Suppressor macrophage (primary cell): Measurements from ENCODE around the gene LILRB4.
A peak's percentile ranks its signal among the peaks of the same experiment; 100 is the strongest.
"Not testable (repeated sequence)": the region's sequence is repeated elsewhere in the genome, so short reads cannot be mapped to it uniquely, and the experiment has no call there.

ENCODE experiments used
- DNase-seq, 4 experiments: peaks; one replicate each; pipeline ENCODE4 v3.0.0-alpha.2; 2020 to 2022
- total RNA-seq, 17 experiments: gene quantifications; one replicate each; lab custom pipeline; 2026; ENCODE audit warnings: mixed read lengths in 6 of 17, inconsistent platforms in 3 of 17; lab: John Stamatoyannopoulos, UW

The LILRB4 gene
- 193 to 763 (median 335) reads per million in 17 experiments for total RNA-seq

- DNase-seq, result peak; percentile 83 to 94 (median 91)
Measured at GRCh38 chr19:54662730-54663129, at the start of gene LILRB4. Gene LILRB4, plus strand, starts transcription at chr19:54662985. Its CDS starts 49 bp downstream, at chr19:54663034.

GRCh38 chr19:54614726-54615125 is 48.1 kb upstream of the LILRB4 start:
- peak in 3 of 4 experiments; percentile 8 to 49 (median 44) for DNase-seq

- DNase-seq, result no peak
Measured at GRCh38 chr19:54616057-54616456, 46.7 kb upstream of the LILRB4 start.

- peak; percentile 36 to 65 (median 52) for DNase-seq
Measured at GRCh38 chr19:54616821-54617560, 45.8 kb upstream of the LILRB4 start.

GRCh38 chr19:54620464-54620863 is 42.3 kb upstream of the LILRB4 start:
- DNase-seq, result no peak

- DNase-seq, result no peak
Measured at GRCh38 chr19:54622431-54622830, 40.4 kb upstream of the LILRB4 start.

GRCh38 chr19:54624234-54624633 is 38.6 kb upstream of the LILRB4 start:
- DNase-seq, result not testable (repeated sequence)

GRCh38 chr19:54624934-54625730 is 37.7 kb upstream of the LILRB4 start:
- peak in 1 of 4 experiments; percentile 11 for DNase-seq

- no peak for DNase-seq
Measured at GRCh38 chr19:54626757-54627156, 36.0 kb upstream of the LILRB4 start.

- DNase-seq, result not testable (repeated sequence)
Measured at GRCh38 chr19:54627912-54628311, 34.9 kb upstream of the LILRB4 start.

GRCh38 chr19:54630262-54630661 is 32.5 kb upstream of the LILRB4 start, which contains the start of gene LILRB1:
Gene LILRB1, plus strand, starts transcription at chr19:54630484. Its CDS starts 590 bp downstream, at chr19:54631074.
- peak; percentile 71 to 84 (median 79) for DNase-seq

- DNase-seq, result peak in 3 of 4 experiments; percentile 26 to 49 (median 44)
Measured at GRCh38 chr19:54630782-54631181, 32.0 kb upstream of the LILRB4 start.

- peak in 2 of 4 experiments; percentile 34 to 50 for DNase-seq
Measured at GRCh38 chr19:54631489-54632337, 31.1 kb upstream of the LILRB4 start.

GRCh38 chr19:54632517-54632916 is 30.3 kb upstream of the LILRB4 start:
- DNase-seq, result not testable (repeated sequence)

- DNase-seq, result no peak
Measured at GRCh38 chr19:54633401-54633800, 29.4 kb upstream of the LILRB4 start.

GRCh38 chr19:54636081-54636480 is 26.7 kb upstream of the LILRB4 start:
- DNase-seq, result not testable (repeated sequence)

GRCh38 chr19:54638683-54639082 is 24.1 kb upstream of the LILRB4 start:
- DNase-seq, result no peak

GRCh38 chr19:54642953-54643352 is 19.8 kb upstream of the LILRB4 start:
- DNase-seq, result peak; percentile 60 to 82 (median 76)

- DNase-seq, result peak; percentile 51 to 88 (median 80)
Measured at GRCh38 chr19:54643583-54643982, 19.2 kb upstream of the LILRB4 start.

- DNase-seq, result peak; percentile 90 to 95 (median 94)
Measured at GRCh38 chr19:54644056-54644455, 18.7 kb upstream of the LILRB4 start.

- no peak for DNase-seq
Measured at GRCh38 chr19:54646331-54646841, 16.4 kb upstream of the LILRB4 start.

GRCh38 chr19:54648129-54648528 is 14.7 kb upstream of the LILRB4 start:
- DNase-seq, result peak in 1 of 4 experiments; percentile 15
